GM12865 (cell line): ENCODE measurements around the gene GNB1L.

ENCODE experiments used
- DNase-seq: peaks from one replicate; pipeline ENCODE4 v3.0.0; 2010; ENCODE audit warnings: low read depth
- H3K4me3 ChIP-seq: 2 replicates; pipeline ENCODE4 v1.5.1; 2011; ENCODE audit warnings: mild to moderate bottlenecking, low read depth, low read length, control low read depth
- CTCF ChIP-seq: IDR thresholded peaks from 2 replicates; pipeline ENCODE4 v1.5.1; 2011; ENCODE audit warnings: low read length, control low read depth, low read depth, inconsistent platforms; ENCODE audit not compliant: insufficient read depth; ENCODE audit errors: missing control alignments

Gene GNB1L

GRCh38 chr22:19802894-19803735 lies 51.6 kb downstream of the GNB1L start:
- no peak for TF ChIP-seq CTCF
- no peak overlapping the region for H3K4me3 ChIP-seq
- no peak for DNase-seq

DNA sequence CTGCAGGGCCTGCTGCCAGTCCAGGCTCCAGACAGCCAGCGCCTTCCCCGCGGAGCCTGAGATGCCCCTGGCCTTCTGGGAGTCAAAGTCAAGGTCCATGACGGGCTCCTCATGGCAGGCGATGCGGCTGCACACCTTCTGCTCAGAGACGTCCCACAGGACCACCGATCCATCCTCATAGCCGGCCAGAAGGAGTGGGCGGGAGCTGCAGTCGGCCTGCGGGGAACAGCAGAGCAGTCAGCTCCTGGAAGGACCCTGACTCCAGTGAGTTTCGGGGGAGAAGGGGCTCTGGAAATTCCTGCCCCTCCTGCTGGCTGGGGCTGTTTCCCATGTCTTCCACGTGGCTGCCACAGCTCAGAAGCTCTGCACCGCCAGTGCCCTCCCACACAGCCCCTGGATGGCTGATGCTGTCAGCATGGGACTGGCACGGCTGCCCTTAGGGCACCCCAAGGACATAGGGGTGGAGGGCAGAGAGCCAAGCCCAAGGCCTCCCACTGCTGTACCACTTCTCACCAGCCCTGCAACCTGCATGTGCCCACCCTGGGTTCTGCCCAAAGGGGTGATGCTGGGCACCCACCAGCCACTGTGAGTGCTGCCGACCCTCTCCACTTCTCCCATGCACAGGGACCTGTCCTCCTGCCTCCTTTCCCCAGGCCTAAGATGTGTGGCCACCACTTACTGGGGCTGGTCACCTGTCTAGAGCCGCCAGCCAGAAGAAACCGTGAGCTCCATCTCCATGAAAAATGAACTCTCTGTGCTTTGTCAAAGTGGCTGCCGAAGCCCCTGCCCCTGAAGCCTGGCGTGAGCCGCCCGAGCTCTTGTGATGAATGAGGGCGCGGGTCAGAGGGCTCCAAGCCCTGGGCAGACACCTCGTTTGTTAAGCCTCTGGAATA lies 52.4 kb downstream of the GNB1L start:
- no peak for TF ChIP-seq CTCF
- no peak for DNase-seq
- H3K4me3 ChIP-seq, result no peak overlapping the region

DNA sequence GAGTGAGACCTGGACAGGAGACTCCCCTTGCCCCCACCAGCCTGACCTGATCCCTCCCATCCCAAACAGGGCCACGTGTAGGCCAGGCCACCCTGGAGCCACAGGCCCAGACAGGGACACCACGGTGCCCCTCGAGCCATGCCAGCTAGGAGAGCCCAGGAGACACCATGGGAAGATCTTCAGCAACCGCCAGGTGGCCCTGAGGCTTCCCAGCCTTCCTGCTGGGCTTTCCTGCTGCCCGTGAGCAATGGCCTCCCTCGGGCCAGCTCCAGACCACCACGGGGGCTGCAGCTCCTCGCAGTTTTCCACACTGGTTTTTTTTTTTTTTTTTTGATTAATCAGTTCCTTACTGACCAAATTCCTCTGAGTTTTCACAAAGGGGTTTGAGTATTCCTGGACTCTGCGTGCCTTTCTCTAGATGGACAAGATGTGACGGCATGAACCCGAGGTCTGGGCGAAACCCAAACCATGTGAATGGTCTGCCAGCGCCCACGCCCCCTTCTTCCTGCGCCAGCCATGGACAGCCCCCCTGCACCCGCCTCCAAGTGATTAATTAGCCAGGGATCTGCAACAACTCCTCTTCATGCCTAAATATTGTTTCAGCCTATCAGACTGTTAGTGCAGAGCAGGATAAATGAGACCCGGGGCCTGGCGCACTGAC lies 53.2 kb downstream of the GNB1L start:
- H3K4me3 ChIP-seq, result no peak overlapping the region
- TF ChIP-seq CTCF, result no peak
- DNase-seq, result no peak

DNA sequence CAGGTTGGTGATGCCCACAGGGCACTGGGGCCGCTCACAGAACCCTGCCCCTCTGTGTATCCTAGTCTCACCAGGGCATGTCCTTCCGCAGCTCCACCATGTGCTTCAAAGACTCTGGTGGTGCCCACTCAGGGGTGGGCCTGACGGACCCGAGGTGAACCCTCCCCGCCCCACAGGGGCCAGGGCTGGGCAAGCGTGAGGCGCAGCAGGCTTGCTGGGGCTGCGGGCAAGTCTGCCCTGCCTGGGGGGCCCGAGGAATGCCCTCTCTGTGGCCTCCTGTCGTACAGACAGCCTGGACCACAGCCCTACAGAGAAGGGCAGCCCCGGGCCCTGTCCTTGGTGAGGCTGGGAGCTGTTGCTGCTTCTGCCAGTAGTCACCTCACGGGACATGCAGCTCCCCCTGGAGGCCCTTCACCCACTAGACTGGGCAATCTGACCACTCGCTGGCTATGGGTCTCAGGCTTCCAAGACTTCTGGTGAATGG lies 53.9 kb downstream of the GNB1L start:
- no peak for TF ChIP-seq CTCF
- no peak overlapping the region for H3K4me3 ChIP-seq
- DNase-seq, result no peak

- no peak for DNase-seq
- no peak overlapping the region for H3K4me3 ChIP-seq
- TF ChIP-seq CTCF, result no peak
Observed at GRCh38 chr22:19800306-19800705, 54.4 kb downstream of the GNB1L start.

DNA sequence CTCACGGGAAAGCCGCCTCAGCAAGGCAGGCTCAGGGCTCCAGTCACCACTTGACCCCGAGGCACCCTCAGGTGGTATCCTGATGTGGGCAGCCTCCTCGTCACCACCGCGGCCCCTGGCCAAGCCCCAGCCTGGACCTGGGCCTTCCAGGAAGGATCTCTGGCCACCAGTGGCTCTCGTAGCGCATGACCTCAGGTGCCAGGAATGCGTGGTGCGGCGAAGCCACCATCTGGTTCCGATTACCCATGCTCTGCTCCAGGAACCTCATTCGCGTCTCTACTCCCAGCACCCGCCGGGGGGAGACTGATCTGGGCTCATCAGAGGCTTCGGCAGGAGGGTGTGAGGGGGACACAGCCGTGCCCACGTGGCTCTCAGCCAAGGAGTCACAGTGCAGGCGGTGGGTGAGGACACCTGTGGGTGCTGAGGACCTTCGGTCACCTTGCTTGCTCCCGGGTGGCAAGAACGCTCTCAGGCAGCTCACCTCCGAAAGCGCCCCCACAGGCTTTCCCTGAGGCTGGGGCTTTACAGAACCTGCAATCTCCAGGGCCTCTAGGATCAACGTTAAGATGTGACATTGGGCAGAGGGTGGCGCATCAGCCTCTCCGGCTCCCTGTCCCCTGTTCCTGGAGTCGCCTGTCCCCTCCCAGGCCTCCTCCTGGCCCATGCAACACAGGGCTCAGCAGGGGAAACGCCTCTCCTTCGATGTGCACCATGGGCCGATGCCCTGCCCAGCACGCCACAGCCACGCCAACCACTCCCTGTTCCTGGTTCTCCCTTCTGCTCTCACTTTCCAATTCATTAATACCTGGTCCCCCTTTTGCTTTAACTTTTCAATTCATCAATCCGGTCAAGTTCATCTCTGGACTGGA lies 55.1 kb downstream of the GNB1L start:
- TF ChIP-seq CTCF, result no peak
- H3K4me3 ChIP-seq, result no peak overlapping the region
- no peak for DNase-seq
